Esophagus muscularis mucosa (tissue), 3 donors: ENCODE data around the gene ATXN1L.
"Not testable (repeated sequence)": the region's sequence is repeated elsewhere in the genome, so short reads cannot be mapped to it uniquely, and the experiment has no call there.

Experiments used
- CTCF ChIP-seq, 3 experiments: fragments of 200-600 bp in 2 of 3; fragments of 450-650 bp in 1 of 3; sonication (generic) in 2 of 3; IDR thresholded peaks; one replicate each; pipeline ENCODE4 v1.5.1; 2017 to 2019; ENCODE audit warnings: antibody characterized with exemption in 3 of 3, mild to moderate bottlenecking in 2 of 3, moderate library complexity in 1 of 3
- POLR2A ChIP-seq: fragments of 450-650 bp; IDR thresholded peaks from one replicate; pipeline ENCODE4 v1.6.1; 2017; ENCODE audit warnings: antibody characterized with exemption, moderate library complexity, mild to moderate bottlenecking, low read depth

- not testable (repeated sequence) for TF ChIP-seq POLR2A; CTCF (IDR thresholded peaks at IDR 0.05)
Observed at GRCh38 chr16:71831698-71832097, 14.1 kb upstream of the ATXN1L start.
